HepG2 (cell line): ENCODE measurements around the gene ZNF618. TPM values are rescaled to one million over a fixed set of nuclear protein-coding genes. Genes with fewer than 3 reads are reported as not detected.

Experiments
- DNMT1 ChIP-seq: sonication (generic); formaldehyde crosslinking; IDR thresholded peaks from 2 replicates; pipeline ENCODE4 v1.5.1; 2020; ENCODE audit warnings: mild to moderate bottlenecking, missing genetic modification reagents
- E2F5 ChIP-seq: sonication (generic); formaldehyde crosslinking; conservative IDR thresholded peaks from 2 replicates; pipeline ENCODE4 v1.4.0; 2020; ENCODE audit warnings: missing genetic modification reagents
- FOXP1 ChIP-seq, 2 experiments: fragments of 450-650 bp in 1 of 2; IDR thresholded peaks; 2 replicates each; pipeline ENCODE4 v1.6.1; 2017 to 2018; ENCODE audit warnings: antibody characterized with exemption in 1 of 2
- GMEB1 ChIP-seq: sonication (generic); formaldehyde crosslinking; IDR thresholded peaks from 2 replicates; pipeline ENCODE4 v1.5.1; 2020; ENCODE audit warnings: missing genetic modification reagents, mild to moderate bottlenecking, borderline replicate concordance
- HNF4A ChIP-seq: sonication (generic); formaldehyde crosslinking; IDR thresholded peaks from 2 replicates; pipeline ENCODE4 v1.4.0; 2020; ENCODE audit warnings: missing genetic modification reagents
- KAT2B ChIP-seq: fragments of 150-350 bp; IDR thresholded peaks from 2 replicates; pipeline ENCODE4 v1.6.1; 2014; ENCODE audit warnings: low read depth, low read length, borderline replicate concordance
- KMT2A ChIP-seq: sonication (generic); formaldehyde crosslinking; IDR thresholded peaks from 2 replicates; pipeline ENCODE4 v1.4.0; 2020; ENCODE audit warnings: missing genetic modification reagents
- MEIS2 ChIP-seq: sonication (generic); formaldehyde crosslinking; IDR thresholded peaks from 2 replicates; pipeline ENCODE4 v1.9.0; 2021; ENCODE audit warnings: mild to moderate bottlenecking, missing genetic modification reagents
- ONECUT2 ChIP-seq: sonication (generic); formaldehyde crosslinking; IDR thresholded peaks from 2 replicates; pipeline ENCODE4 v1.4.0; 2020; ENCODE audit warnings: missing genetic modification reagents
- PBX2 ChIP-seq: IDR thresholded peaks from 2 replicates; pipeline ENCODE4 v1.6.1; 2016; ENCODE audit warnings: control low read depth
- PREB ChIP-seq: sonication (generic); formaldehyde crosslinking; IDR thresholded peaks from 2 replicates; pipeline ENCODE4 v1.4.0; 2020; ENCODE audit warnings: missing genetic modification reagents
- RFXANK ChIP-seq: IDR thresholded peaks from 2 replicates; pipeline ENCODE4 v1.6.1; 2016
- TEAD2 ChIP-seq: sonication (generic); formaldehyde crosslinking; IDR thresholded peaks from 2 replicates; pipeline ENCODE4 v1.9.0; 2021; ENCODE audit warnings: missing genetic modification reagents
- TFDP2 ChIP-seq: sonication (generic); formaldehyde crosslinking; IDR thresholded peaks from 2 replicates; pipeline ENCODE4 v1.4.0; 2020; ENCODE audit warnings: missing genetic modification reagents
- ZHX1 ChIP-seq: sonication (generic); formaldehyde crosslinking; IDR thresholded peaks from 2 replicates; pipeline ENCODE4 v1.8.1; 2022; ENCODE audit warnings: low read depth, mild to moderate bottlenecking, missing genetic modification reagents
- ZNF232 ChIP-seq: sonication (generic); formaldehyde crosslinking; IDR thresholded peaks from 2 replicates; pipeline ENCODE4 v1.4.0; 2020; ENCODE audit warnings: missing genetic modification reagents, borderline replicate concordance
- ZNF235 ChIP-seq: sonication (generic); formaldehyde crosslinking; IDR thresholded peaks from 2 replicates; pipeline ENCODE4 v1.8.1; 2023; ENCODE audit warnings: mild to moderate bottlenecking, missing genetic modification reagents, borderline replicate concordance
- ZNF3 ChIP-seq: IDR thresholded peaks from 2 replicates; pipeline ENCODE4 v1.7.0; 2017; ENCODE audit warnings: inconsistent platforms
- ZNF562 ChIP-seq: sonication (generic); formaldehyde crosslinking; IDR thresholded peaks from 2 replicates; pipeline ENCODE4 v1.8.0; 2022; ENCODE audit warnings: missing genetic modification reagents, borderline replicate concordance
- ZNF644 ChIP-seq: IDR thresholded peaks from 2 replicates; pipeline ENCODE4 v1.6.1; 2016; ENCODE audit warnings: low read depth
- ZNF891 ChIP-seq: sonication (generic); formaldehyde crosslinking; IDR thresholded peaks from 2 replicates; pipeline ENCODE4 v1.5.0; 2020; ENCODE audit warnings: mild to moderate bottlenecking, missing genetic modification reagents
- polyA plus RNA-seq, 8 experiments: library from polyadenylated mRNA; depleted of rRNA in 3 of 8; stranded (reverse) in 7 of 8; unstranded in 1 of 8; fragments of >200 nt; fragmentation: Illumina TruSeq in 4 of 8; extraction: Trizol in 4 of 8; gene quantifications; 2 replicates each; pipeline versions ENCODE4 v1.2.1 to v1.2.3, GENCODE V29; 2011 to 2016; ENCODE audit warnings: low read depth in 4 of 8, missing spikeins in 1 of 8, mixed read lengths in 1 of 8; ENCODE audit not compliant: insufficient read depth in 1 of 8
- total RNA-seq, 5 experiments: library from RNA; depleted of rRNA; stranded (reverse); fragments of >200 nt; fragmentation: Illumina TruSeq; extraction: Trizol; gene quantifications; 2 replicates each; pipeline ENCODE4 v1.2.3, GENCODE V29; 2016; ENCODE audit warnings: low read depth in 1 of 5

Gene ZNF618
- total and polyA plus RNA-seq, 2 of the 13 experiments (the other 11 are each of a cell fraction or from before 2014, with no cell fraction given), result 0.07 TPM

GRCh38 chr9:114082017-114082762 is 206.1 kb downstream of the ZNF618 start (continued):
- TF ChIP-seq TFDP2 (CRISPR knock-in tag), result peak; percentile 32
- TF ChIP-seq ZHX1 (CRISPR knock-in tag), result peak; percentile 88
- TF ChIP-seq ZNF232, result no peak; the same call in 1 of the 2 replicates
- TF ChIP-seq RFXANK, result 0 out of 2 replicates have a peak, but pooled peaks have one; percentile 43
- TF ChIP-seq ZNF562 (CRISPR knock-in tag), result no peak
- no peak for TF ChIP-seq E2F5 (CRISPR knock-in tag)
- TF ChIP-seq KMT2A, result peak; percentile 56
- peak; percentile 91 for TF ChIP-seq ZNF644
- 0 out of 2 replicates have a peak, but pooled peaks have one; percentile 34 for TF ChIP-seq TEAD2 (CRISPR knock-in tag)
- no peak; the same call in 1 of the 2 replicates for TF ChIP-seq ZNF235 (CRISPR knock-in tag)
- TF ChIP-seq ONECUT2 (CRISPR knock-in tag), result no peak
- TF ChIP-seq DNMT1 (CRISPR knock-in tag), result no peak
- peak; percentile 49; the same call in 1 of the 2 replicates for TF ChIP-seq MEIS2 (CRISPR knock-in tag)
- TF ChIP-seq PREB, result no peak
- no peak for TF ChIP-seq FOXP1 (IDR thresholded peaks at IDR 0.05)
- TF ChIP-seq FOXP1 (CRISPR knock-in tag; IDR thresholded peaks at IDR 0.05), result peak; percentile 28; the same call in 1 of the 2 replicates
- TF ChIP-seq PBX2 (CRISPR knock-in tag), result 0 out of 2 replicates have a peak, but pooled peaks have one; percentile 17
- TF ChIP-seq ZNF3 (CRISPR knock-in tag), result 0 out of 2 replicates have a peak, but pooled peaks have one; percentile 44
- TF ChIP-seq HNF4A (CRISPR knock-in tag), result peak; percentile 67
- no peak for TF ChIP-seq KAT2B
- peak; percentile 91 for TF ChIP-seq ZNF891
- TF ChIP-seq GMEB1 (CRISPR knock-in tag), result 0 out of 2 replicates have a peak, but pooled peaks have one; percentile 25
